ENCODE data around the gene ADH5.
"Not testable (repeated sequence)": the region's sequence is repeated elsewhere in the genome, so short reads cannot be mapped to it uniquely, and the experiment has no call there.

ADH5 gene

GRCh38 chr4:99082192-99082591 lies 6.4 kb downstream of the ADH5 start:
- Histone ChIP-seq H3K36me3 (replicated peaks; ENCODE audit: low read depth, low read length) (peaks cover 53% of the 10 kb centered on the region), H3K79me2 (ENCODE audit: low read length) (peaks cover 17% of the 10 kb centered on the region), H3K4me1 (ENCODE audit: low read length) (peaks cover under 1% of the 10 kb centered on the region; the same call in 1 of the 2 replicates)

GRCh38 chr4:99080869-99081268 lies 7.7 kb downstream of the ADH5 start:
- not testable (repeated sequence) for H3K27me3 ChIP-seq (ENCODE audit: low read depth, low read length); H3K9me3 ChIP-seq (ENCODE audit: insufficient read depth, low read length); H3K4me1 ChIP-seq (ENCODE audit: low read length); H3K79me2 ChIP-seq (ENCODE audit: low read length); H3K4me3 ChIP-seq (ENCODE audit: low read length); H3K9ac ChIP-seq (ENCODE audit: low read length); H4K20me1 ChIP-seq (ENCODE audit: insufficient read depth, low read length); H3K27ac ChIP-seq (ENCODE audit: low read length); H2AFZ ChIP-seq (ENCODE audit: low read depth, low read length); H3K4me2 ChIP-seq (ENCODE audit: low read length)
- H3K36me3 ChIP-seq (replicated peaks; ENCODE audit: low read depth, low read length): peaks cover 59% of the 10 kb centered on the region

More at GRCh38 chr4:99082192-99082591, 6.4 kb downstream of the ADH5 start:
- Histone ChIP-seq H3K9me3 (ENCODE audit: insufficient read depth, low read length) (no peaks in the 10 kb centered on the region), H2AFZ (ENCODE audit: low read depth, low read length) (no peak overlapping the region), H3K27me3 (ENCODE audit: low read depth, low read length) (no peaks in the 10 kb centered on the region), H3K4me3 (ENCODE audit: low read length) (no peak overlapping the region), H3K4me2 (ENCODE audit: low read length) (no peak overlapping the region), H3K27ac (ENCODE audit: low read length) (no peak overlapping the region), H4K20me1 (ENCODE audit: insufficient read depth, low read length) (no peaks in the 10 kb centered on the region; the same call in 1 of the 2 replicates), H3K9ac (ENCODE audit: low read length) (no peak overlapping the region)
- TF ChIP-seq EZH2phosphoT487 (IDR thresholded peaks at IDR 0.05; ENCODE audit: low read depth): no peak
- no peak for TF ChIP-seq CTCF (IDR thresholded peaks at IDR 0.05; ENCODE audit: low read depth, low read length)

DNA sequence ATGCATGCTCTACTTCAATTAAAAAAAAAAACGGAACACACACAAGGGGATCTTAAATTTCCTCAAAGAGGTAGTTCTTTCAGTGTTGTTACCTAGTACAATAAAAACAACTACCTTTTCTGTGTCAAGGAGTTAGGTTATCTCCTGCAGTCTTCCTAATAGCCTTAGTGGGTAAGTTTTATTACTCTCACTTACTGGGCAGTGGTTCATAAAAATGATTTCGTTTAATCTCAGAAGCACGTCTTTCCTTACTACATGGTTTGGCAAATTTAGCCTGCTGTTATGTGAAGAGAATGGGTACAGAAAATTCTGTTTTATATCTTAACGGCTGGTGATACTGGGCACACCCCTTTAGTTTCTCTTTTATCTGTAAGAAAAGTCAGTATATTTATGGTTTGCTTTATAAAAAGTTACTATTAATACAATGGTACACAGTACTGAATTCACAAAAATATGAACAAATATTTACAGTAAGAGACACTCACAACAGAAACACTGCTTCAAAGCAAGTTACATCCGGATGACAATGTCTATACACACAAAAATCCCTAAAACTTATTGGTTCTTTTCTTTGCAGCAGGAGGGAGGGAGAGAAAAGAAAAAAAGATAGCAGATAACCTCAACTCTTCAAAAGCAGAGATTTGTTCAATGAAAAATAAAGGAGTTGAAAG lies 8.8 kb downstream of the ADH5 start:
- Histone ChIP-seq H2AFZ (ENCODE audit: low read depth, low read length) (no peak overlapping the region), H3K27ac (ENCODE audit: low read length) (no peak overlapping the region), H3K36me3 (replicated peaks; ENCODE audit: low read depth, low read length) (peaks cover 60% of the 10 kb centered on the region), H3K4me1 (ENCODE audit: low read length) (no peaks in the 10 kb centered on the region), H3K4me3 (ENCODE audit: low read length) (no peak overlapping the region), H3K9ac (ENCODE audit: low read length) (no peak overlapping the region), H3K9me3 (ENCODE audit: insufficient read depth, low read length) (no peaks in the 10 kb centered on the region), H3K4me2 (ENCODE audit: low read length) (no peak overlapping the region), H3K27me3 (ENCODE audit: low read depth, low read length) (no peaks in the 10 kb centered on the region), H3K79me2 (ENCODE audit: low read length) (no peaks in the 10 kb centered on the region), H4K20me1 (ENCODE audit: insufficient read depth, low read length) (no peaks in the 10 kb centered on the region; the same call in 1 of the 2 replicates)
- TF ChIP-seq EZH2phosphoT487 (IDR thresholded peaks at IDR 0.05; ENCODE audit: low read depth): no peak
- TF ChIP-seq CTCF (IDR thresholded peaks at IDR 0.05; ENCODE audit: low read depth, low read length): no peak

DNA sequence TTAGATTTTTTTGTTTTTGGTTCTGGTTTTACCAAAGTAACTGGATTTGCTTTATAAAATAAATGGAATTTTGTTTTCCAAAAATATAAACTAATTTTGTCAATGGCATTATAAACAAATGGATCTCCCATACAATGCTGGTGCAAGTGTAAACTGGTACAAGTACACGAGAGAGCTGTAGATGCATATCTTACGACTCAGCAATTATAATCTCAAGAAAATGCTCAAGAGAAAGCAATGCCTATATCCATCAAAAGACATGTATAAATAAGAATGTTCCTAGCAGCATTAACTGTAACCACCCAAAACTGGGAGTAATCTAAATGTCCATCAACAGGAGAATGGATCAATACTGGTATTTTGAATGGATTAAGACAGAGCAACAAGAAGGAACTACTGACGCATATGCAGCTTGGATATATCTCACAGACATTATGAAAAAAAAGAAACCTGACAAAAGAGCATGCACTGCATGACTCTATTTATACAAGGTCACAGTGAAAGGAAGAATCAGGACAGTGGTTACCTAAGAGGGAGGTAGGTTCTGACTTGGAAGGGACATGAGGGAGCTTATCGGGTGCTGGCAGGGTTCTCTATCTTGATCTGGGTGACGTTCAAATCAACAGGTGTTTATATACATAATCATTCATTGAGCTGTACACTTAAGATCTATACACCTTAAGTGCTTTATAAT lies 9.5 kb downstream of the ADH5 start:
- no peak overlapping the region for H3K27ac ChIP-seq (ENCODE audit: low read length)
- H3K79me2 ChIP-seq (ENCODE audit: low read length): no peaks in the 10 kb centered on the region
- H4K20me1 ChIP-seq (ENCODE audit: insufficient read depth, low read length): no peaks in the 10 kb centered on the region; the same call in 1 of the 2 replicates
- H2AFZ ChIP-seq (ENCODE audit: low read depth, low read length): no peak overlapping the region
- no peak overlapping the region for H3K4me2 ChIP-seq (ENCODE audit: low read length)
- H3K9ac ChIP-seq (ENCODE audit: low read length): no peak overlapping the region
- H3K36me3 ChIP-seq (replicated peaks; ENCODE audit: low read depth, low read length): peaks cover 61% of the 10 kb centered on the region
- no peaks in the 10 kb centered on the region for H3K4me1 ChIP-seq (ENCODE audit: low read length)
- no peak overlapping the region for H3K4me3 ChIP-seq (ENCODE audit: low read length)
- H3K9me3 ChIP-seq (ENCODE audit: insufficient read depth, low read length): no peaks in the 10 kb centered on the region
- no peaks in the 10 kb centered on the region for H3K27me3 ChIP-seq (ENCODE audit: low read depth, low read length)
- no peak for TF ChIP-seq CTCF (IDR thresholded peaks at IDR 0.05; ENCODE audit: low read depth, low read length)
- no peak for TF ChIP-seq EZH2phosphoT487 (IDR thresholded peaks at IDR 0.05; ENCODE audit: low read depth)
